ENCODE measurements around the gene DIDO1. TPM values are rescaled to one million over a fixed set of nuclear protein-coding genes. Genes with fewer than 3 reads are reported as not detected.
A peak's percentile ranks its signal among the peaks of the same experiment; 100 is the strongest.

The DIDO1 gene
- total and polyA plus RNA-seq, 2 of the 13 experiments (the other 11 are each of a cell fraction or from before 2014, with no cell fraction given), result 75.0 to 75.1 TPM

- in situ Hi-C loops (cut with HindIII; ENCODE audit: extremely low pct_ligation_motif_present, low pct_unique_long_range_greater_than_20kb), result no loop called here
- peaks cover 29 to 46% of the 10 kb centered on the region in 2 experiments for H3K36me3 ChIP-seq (replicated peaks in 1 of 2; ENCODE audit: control insufficient read depth in 1 of 2, insufficient read depth in 2 of 2, low read length in 2 of 2)
- H3K27ac ChIP-seq (ENCODE audit: extremely low read length, insufficient read depth, low read length), result peak overlapping the region; percentile 93
- ATAC-seq, result peak; percentile 69
- peaks cover 60% of the 10 kb centered on the region for H3K79me2 ChIP-seq (ENCODE audit: insufficient read depth, low read length)
- ChIA-PET CTCF (ENCODE audit: low intra/inter-chr PET ratio, low total read pairs) (no interaction called here), POLR2A (interaction anchor here (0.6 to 8.8 kb wide), 25 partner anchors 10 to 887 kb away, joined by 3 to 205 read pairs (median 7); partner anchors contain the start of genes DIDO1, GID8 and TCFL5)
- no TSS peak for BruUV-seq (replicated peaks)
- no peaks in the 10 kb centered on the region for H3K9me3 ChIP-seq (ENCODE audit: low read length)
- H3K4me3 ChIP-seq (replicated peaks in 1 of 3; ENCODE audit: insufficient read depth in 1 of 3, low read depth in 2 of 3, low read length in 3 of 3), result peak overlapping the region; percentile 74 to 95 (median 78)
- DNase-seq (ENCODE audit: low spot score), result peak; percentile 95
- H3K9ac ChIP-seq (ENCODE audit: insufficient read depth, low read depth, low read length), result peak overlapping the region; percentile 95
- H3K27me3 ChIP-seq (ENCODE audit: control insufficient read depth in 1 of 2, insufficient read depth in 2 of 2, low read length in 2 of 2), result no peaks in the 10 kb centered on the region; a peak in 1 of 5 replicates
- H2AFZ ChIP-seq (ENCODE audit: low read length), result no peak overlapping the region
- peak; percentile 68 for FAIRE-seq
- 4% methylated on average over 29 of the region's 32 CpGs for WGBS (ENCODE audit: low lambda C conversion rate)
- H3K4me1 ChIP-seq (ENCODE audit: insufficient read depth, low read length), result peaks cover 76% of the 10 kb centered on the region
- intact Hi-C loops (cut with micrococcal nuclease; ENCODE audit: unreplicated experiment), result loop anchor here (2.0 to 5.0 kb wide), 4 partner anchors 19 to 81 kb away; no protein-coding TSS in a partner anchor
- peak overlapping the region; percentile 100 for H3K4me2 ChIP-seq (ENCODE audit: low read depth, low read length)
- peaks cover 32% of the 10 kb centered on the region for H4K20me1 ChIP-seq (ENCODE audit: insufficient read depth, low read length)
- TF ChIP-seq ZFP37 (CRISPR knock-in tag; IDR thresholded peaks at IDR 0.05; ENCODE audit: borderline replicate concordance) (peak; percentile 100), WIZ (CRISPR knock-in tag; IDR thresholded peaks at IDR 0.05) (peak; percentile 87), ZFP41 (CRISPR knock-in tag; IDR thresholded peaks at IDR 0.05; ENCODE audit: borderline replicate concordance) (peak; percentile 68; the same call in 1 of the 2 replicates), ZNF704 (CRISPR knock-in tag; IDR thresholded peaks at IDR 0.05; ENCODE audit: borderline replicate concordance) (no peak), ZBTB46 (CRISPR knock-in tag; IDR thresholded peaks at IDR 0.05; ENCODE audit: borderline replicate concordance) (peak; percentile 6; the same call in 1 of the 2 replicates), HNF4G (IDR thresholded peaks at IDR 0.05; ENCODE audit: borderline replicate concordance, low read depth, low read length) (no peak; the same call in 1 of the 2 replicates), HNF4G (CRISPR knock-in tag; IDR thresholded peaks at IDR 0.05; ENCODE audit: borderline replicate concordance, low read depth) (peak; percentile 75), CBX1 (IDR thresholded peaks at IDR 0.05; ENCODE audit: low read depth) (peak; percentile 97), ZFP36 (IDR thresholded peaks at IDR 0.05; ENCODE audit: borderline replicate concordance, low read depth, low read length, partially characterized antibody) (no peak), FOXK1 (CRISPR knock-in tag; IDR thresholded peaks at IDR 0.05; ENCODE audit: borderline replicate concordance, low read depth) (peak; percentile 66; the same call in 1 of the 2 replicates), TOPORS (CRISPR knock-in tag; IDR thresholded peaks at IDR 0.05) (no peak), RNF2 (conservative IDR thresholded peaks at IDR 0.05; ENCODE audit: low read depth) (peak; percentile 88), ZNF564 (CRISPR knock-in tag; IDR thresholded peaks at IDR 0.05) (peak; percentile 96), RELA (CRISPR knock-in tag; IDR thresholded peaks at IDR 0.05) (peak; percentile 18; the same call in 1 of the 2 replicates), ZSCAN31 (CRISPR knock-in tag; IDR thresholded peaks at IDR 0.05; ENCODE audit: low read depth) (peak; percentile 98), SMAD3 (CRISPR knock-in tag; IDR thresholded peaks at IDR 0.05) (peak; percentile 64; the same call in 1 of the 2 replicates), PHF5A (CRISPR knock-in tag; IDR thresholded peaks at IDR 0.05; ENCODE audit: low read depth, unreplicated experiment) (peak; percentile 93), ZMYM2 (CRISPR knock-in tag; IDR thresholded peaks at IDR 0.05) (peak; percentile 85), TEAD3 (CRISPR knock-in tag; optimal IDR thresholded peaks at IDR 0.05; ENCODE audit: borderline replicate concordance) (peak; percentile 45), SP5 (CRISPR knock-in tag; IDR thresholded peaks at IDR 0.05; ENCODE audit: borderline replicate concordance, low read depth) (peak; percentile 93), TARDBP (CRISPR knock-in tag; IDR thresholded peaks at IDR 0.05) (peak; percentile 81), ZNF232 (CRISPR knock-in tag; IDR thresholded peaks at IDR 0.05; ENCODE audit: borderline replicate concordance) (peak; percentile 99)
Measured at GRCh38 chr20:62953839-62954703, 27.8 kb upstream of the DIDO1 start.

Measured in HepG2 (cell line).